Inflammatory macrophage treated with lipopolysaccharide for 1 hour (primary cell): ENCODE data around the gene UBE2Z.
A peak's percentile ranks its signal among the peaks of the same experiment; 100 is the strongest.
"Not testable (repeated sequence)": the region's sequence is repeated elsewhere in the genome, so short reads cannot be mapped to it uniquely, and the experiment has no call there.

ENCODE experiments used
- DNase-seq, 2 donors: peaks; one replicate each; pipeline ENCODE4 v3.0.0-alpha.2; 2020 to 2022

Gene UBE2Z

DNA sequence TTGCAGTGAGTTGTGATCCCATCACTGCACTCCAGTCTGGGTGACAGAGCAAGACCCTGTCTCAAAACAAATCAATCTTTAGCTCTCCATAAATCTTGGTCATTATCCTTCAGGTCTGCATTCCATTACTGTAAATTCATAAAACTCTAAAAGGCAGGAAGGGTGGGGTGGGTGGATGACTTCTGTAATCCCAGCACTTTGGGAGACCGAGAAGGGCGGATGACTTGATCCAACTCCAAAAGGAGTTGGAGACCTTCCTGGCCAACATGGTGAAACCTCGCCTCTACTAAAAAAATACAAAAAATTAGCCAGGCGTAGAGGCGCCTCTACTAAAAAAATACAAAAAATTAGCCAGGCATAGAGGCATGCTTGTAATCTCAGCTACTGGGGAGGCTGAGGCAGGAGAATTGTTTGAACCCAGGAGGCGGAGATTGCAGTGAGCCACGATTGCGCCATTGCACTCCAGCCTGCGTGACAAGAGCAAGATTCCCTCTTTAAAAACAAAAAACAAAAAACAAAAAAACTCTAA is 2.2 kb upstream of the UBE2Z start:
- DNase-seq: no peak

DNA sequence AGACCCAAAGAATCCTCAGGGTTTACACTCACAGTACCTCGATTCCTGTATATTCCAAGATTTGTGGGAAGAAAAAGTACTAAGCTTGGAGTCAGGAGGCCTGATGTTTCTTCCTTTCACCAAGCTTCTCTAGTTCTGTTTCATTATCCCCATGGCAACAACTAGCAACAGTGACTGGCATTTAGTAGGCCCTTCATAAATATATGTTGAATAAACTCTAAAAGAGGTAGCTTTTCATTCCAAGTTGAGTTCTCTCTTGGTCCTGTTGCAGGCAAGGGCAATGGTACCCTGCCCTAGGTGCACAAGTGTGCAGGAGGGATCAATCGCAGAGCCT is 527 bp upstream of the UBE2Z start:
- DNase-seq: peak; percentile 38 to 53

DNA sequence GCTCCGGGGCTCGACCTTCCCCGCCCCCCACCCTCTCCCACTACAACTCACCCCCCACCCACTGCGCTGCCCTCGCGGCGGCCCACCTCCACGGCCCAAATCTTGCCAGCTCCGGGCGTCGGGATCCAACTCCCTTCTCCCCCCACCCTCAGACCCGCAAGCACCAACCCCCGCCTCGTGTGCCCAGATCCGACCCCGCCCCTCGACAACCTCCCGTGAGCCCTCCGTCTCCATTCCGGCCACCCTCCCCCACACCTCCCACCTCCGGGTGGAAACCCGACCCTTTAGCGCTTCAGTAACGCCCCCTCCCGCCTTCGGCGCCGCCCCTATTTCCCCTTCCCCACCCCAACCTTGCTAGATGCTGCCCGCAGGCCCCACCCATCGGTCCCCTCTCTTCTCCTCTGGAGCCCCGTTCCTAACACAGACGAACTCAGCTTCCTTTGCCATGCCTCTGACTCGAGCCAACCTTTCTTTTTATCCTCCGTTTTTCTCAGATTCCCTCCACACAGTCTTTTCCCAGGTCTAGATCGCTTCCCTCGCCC is 717 bp downstream of the UBE2Z start:
- peak; percentile 67 to 69 for DNase-seq

DNA sequence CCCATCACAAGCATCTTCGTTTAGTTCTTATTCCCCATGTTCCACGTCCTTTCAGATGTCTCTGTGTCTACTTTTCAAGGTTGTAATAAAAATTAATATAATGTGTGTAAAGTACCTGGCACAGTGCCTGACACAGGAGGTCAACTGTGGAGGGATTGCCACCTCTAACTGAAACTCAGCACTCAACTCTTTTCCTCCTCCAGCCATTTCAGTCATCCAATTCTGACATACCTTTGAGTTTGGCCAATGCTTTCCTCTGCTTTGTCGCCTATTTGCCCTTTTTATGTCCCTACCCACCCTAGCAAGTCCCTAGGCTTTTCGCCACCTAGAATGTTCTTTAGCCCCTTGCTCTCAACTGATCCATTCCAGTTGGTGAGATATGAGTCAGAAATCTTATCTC is 1.6 kb downstream of the UBE2Z start:
- DNase-seq: no peak

DNA sequence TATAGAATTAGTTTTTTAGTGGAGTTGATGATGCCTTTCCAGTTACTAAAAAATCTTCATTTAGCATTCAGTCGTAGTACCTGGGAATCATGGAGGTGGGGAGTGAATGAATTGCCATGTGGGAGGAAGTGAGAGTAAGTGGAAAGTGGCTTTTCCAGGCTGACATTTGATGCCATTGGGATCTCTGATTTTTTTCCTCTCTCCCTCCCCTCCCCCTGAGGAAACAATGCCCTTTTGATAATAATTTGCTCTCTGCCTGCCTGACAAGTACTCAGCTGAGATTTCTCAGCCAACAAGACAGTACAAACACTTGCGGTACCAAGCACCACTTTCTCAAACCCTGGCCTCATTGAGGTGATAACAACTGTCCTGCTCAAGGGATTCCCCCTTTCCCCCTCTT is 2.2 kb downstream of the UBE2Z start:
- no peak for DNase-seq

DNA sequence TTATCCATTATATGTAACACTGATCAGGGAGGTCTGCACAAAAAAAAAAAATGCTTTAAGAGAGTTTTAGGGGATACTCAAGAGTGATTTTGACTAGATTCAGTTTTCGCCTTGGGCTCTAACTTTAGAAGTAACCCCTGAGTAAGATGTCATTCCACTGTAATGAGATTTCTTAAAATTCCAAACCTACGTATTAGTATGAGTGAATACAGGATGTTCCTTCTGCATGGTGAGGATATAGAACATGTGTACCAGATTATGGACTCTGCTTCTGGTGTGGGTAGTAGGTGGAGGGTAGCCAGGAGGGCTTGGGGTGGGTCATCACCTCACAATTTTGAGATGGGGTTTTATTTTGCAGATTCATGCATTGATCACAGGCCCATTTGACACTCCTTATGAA is 4.3 kb downstream of the UBE2Z start:
- no peak for DNase-seq

DNA sequence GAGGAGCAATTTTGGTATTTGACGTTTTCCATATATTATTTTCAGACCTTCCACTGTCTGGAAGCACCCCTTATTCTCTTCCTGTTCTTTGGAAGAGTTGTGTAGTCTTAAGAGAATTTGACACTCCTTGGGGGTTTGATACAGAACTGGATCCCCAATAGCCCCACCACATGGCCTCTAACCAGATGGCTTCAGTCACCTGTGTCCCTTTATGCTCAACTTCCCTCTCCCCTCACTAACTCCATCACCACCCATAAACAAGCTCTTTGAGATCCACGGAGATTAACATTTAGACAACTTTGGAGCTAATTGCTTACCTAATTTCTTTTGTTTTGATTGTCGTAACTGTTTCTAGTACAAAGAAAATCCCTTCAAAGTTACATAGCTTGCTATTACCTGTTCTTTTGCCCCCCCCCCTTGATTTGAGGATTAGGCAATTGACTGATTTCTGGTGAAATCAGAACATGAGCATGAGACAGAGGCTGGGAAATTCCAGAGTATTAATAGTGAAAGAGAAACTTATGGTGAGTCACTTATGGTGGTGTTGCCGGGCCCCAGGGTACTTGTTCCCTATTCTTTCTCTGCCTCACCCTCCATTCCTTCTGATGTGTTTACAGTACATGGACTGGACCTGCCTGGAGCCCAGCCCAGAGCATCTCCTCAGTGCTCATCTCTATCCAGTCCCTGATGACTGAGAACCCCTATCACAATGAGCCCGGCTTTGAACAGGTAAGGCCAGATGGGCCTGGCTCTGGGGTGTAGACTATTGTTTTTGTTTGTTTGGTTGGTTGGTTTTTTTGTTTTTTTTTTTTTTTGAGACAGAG is 7.5 kb downstream of the UBE2Z start:
- DNase-seq: peak; percentile 93 to 96

DNA sequence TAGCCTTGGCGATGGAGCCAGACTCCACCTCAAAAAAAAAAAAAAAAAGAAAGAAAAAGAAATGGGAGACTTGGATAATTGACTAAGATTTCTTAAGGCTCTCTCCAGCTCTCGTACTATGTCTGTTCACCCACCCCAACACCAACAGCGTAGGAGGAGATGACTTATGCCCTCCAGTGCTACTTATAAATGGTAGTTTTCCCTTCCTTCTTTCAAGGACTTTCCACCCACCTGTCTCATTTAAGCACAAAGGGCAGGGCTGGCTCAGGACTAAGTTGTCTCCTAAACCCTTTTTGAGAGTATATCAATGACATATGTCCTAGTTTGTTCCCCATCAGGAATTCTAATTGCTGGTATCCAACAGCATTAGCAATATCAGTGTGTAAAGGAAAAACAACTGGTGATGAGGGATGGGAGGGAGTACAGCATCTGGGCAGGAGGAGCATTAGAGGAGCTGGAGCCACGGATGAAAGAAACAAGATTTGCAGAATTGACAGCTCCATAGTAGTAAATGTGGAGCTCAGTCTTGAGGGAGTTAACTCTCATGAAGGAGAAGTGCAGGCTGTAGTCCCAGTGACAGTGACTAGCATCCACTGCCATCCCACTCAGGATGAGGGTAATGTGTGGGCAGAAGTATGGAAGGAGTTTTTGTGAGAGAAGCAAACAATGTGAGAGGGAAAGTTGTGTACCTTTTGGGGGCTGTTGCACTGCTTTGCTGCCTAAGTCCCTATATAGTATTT is 17.2 kb downstream of the UBE2Z start:
- DNase-seq: peak in 1 of 2 donors; percentile 56

DNA sequence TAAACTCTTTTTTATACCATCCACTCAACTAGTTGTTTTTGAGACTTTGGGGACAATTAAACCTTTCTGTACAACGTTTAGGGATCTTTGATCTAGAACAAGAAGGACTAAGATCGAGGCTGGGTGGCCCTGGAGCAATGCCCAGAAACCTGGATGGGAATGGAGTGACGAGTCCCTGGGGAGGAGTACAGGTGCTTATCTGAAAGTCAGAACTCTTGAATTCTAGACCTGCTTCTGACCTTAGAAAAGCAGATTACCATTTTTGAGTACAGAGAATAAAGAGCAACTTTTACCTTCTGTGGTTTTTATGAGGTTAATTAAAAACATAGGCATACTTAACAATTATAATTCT is 17.8 kb downstream of the UBE2Z start:
- DNase-seq: no peak

DNA sequence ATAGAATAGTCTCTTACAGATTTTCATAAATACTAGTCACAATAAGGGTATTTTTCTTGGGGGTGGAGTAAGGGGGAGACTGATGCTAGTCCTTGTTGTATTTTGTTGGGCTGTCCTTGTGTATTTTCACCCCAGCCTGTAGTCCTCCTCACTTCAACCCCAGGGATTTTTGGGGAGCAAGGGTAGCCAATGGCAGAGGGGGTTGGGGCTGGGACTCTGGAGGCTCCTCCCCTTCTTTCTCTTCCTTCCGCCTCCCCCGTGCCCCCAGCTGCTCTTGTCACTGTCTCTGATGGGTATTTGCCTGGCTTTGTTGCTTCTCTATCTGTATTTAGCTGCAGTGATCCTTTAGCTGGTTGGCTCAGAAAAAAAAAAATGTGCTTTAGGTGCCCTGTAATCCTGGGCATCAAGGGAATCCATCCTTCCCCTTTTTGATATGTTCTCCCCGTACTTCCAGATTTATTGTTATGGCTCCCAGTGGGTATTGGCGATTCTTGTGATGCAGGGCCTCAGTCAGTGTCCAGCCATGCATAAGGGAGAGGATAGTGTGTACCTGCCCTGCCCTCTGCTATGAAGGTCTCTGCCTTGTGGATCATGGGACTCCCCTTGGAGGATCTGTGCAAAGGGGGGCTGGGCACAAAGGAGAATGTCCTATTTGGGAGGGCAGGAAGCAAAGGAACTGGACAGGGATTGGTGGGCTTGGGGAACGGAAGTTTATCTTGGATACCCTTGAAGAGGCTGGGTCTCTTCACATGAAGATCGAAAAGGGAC is 20.0 kb downstream of the UBE2Z start:
- no peak for DNase-seq

DNA sequence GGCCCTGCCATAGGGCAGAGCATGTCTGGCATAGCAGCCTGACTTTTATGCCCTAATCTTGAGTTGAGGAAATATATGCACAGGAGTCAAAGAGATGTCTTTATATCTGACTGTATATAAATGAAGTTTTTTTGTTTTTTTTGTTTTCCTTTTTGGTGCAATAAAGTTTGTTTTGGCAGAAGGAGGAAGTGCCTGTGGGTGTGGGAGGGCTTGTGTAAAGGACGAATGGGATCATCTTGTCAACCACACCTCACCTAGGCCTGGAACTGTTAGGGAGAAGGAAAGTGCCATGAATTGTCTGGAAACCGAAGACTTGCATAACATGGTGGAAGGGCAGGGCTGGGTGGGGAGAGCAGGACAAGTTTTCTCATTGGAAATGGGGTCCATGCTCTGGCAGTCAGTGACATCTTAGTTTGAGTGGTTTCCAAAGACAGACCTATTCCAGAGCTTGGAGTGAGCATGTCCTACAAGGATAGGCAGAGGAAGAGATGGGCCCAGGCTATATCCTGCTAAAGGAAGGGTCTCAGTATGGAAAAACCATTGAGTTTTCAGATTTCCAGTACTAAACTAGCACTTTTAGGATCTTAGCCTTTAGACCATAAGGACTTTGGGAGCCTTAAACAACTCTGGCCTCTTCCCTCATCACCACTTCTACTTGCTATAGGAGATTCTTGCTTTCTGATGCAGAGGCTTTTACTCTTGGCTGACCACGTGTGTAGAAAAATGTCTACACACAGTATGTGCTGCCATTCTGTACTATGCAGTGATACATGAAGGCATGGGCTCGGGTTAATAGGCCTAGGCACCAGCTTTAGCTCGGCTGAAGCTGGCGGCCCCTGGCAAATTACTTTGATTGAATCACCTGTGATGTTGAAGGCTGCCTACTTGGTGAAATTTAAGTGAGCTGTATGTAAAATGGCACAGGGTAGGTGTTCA is 20.9 kb downstream of the UBE2Z start:
- peak; percentile 36 to 51 for DNase-seq

DNA sequence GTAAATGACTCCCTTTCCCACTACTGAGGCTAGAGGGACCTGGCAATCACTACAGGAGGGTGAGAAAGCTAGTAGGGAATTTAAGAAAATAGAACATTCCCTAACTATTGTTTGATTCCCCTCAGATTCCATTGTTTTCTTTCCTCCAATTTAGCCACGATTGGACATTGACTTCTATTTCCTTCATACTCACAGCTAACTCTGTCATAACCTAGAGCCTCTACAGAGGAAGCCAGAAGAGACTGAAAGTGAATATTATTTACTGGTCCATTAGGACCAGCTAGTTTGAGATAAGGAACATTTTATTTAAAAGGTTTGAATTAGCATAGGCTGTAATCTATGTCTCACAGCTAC is 21.6 kb downstream of the UBE2Z start:
- DNase-seq: no peak

DNA sequence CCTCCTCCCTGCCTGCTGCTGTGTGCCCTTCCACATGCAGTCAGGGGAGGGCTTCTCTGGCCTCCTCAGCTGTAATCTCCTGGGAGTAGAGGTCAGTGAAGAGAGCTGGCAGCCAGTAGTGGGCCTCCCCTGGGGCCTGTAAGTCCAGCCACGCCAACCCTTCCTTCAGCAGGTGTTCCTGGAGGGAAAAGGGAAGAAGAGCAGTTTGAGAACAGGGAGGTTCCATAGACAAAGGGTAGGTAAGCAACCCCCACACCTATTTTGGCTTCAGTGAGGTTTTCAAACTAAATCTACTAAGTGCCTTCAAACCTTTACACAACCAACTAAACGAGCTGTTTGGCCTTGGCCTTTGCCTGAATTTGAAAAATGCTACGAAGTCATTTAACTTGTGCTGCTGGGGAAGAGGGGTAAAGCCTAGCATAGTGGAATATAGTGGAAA is 22.2 kb downstream of the UBE2Z start:
- DNase-seq: no peak

DNA sequence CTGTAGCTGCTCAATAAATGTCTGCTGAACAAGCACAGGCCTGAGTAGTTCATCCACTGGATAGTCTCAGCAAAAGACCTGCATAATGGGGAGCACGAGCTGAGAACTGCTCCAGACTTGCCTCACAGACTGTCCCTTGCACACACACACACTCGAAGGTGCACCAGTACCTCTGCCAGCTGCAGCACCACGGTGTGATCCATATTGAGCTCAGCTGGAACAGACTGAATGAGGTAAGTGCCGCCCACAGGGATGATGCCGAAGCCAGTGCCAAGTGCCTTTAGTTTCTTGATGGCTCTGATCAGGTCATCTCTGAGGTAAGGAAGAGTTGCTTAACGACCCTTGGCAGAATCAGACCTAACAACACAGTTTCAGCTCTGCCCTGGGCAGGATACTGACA is 24.8 kb downstream of the UBE2Z start:
- no peak for DNase-seq

DNA sequence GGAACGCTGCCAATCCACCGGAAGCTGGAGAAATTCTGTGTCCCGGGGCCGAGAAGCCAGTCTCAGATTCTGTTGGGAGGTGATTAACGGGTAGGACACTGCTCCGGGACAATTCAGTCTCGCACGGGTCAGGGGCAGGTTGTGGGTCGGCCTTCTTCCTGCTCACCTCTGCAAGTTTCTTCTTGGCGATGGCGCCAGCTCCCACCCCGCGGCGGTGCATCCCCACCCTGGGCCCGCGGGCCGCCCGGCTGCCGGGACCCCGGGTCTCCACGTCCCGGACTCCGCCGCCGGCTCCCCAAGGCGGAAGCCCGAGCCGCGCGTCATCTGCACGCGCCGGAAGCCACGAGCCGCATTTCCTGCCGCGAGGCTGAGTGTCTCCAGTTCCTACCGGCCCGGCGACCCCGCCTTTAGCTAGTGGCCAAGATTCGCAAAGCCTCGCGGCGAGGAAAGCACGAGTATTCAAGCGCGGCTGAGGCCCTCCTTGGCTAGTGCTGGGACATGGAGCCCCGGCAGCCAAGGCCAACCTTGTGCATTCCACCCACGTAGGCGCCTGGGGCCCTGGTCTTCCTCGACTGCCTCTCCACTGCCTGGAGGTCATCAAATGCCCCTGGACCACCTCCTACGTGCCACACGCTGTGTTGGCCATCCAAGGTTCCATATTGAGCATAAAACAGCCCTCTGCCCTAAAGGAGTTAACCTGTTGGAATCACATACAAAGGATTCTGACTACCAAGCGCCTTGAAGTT is 36.5 kb downstream of the UBE2Z start, which contains the start of gene SNF8:
Gene SNF8 (minus strand): TSS at position 328 of the 746 bp plus-strand sequence. CDS start 108 bp downstream, at position 220.
- DNase-seq: peak; percentile 87 to 95

DNA sequence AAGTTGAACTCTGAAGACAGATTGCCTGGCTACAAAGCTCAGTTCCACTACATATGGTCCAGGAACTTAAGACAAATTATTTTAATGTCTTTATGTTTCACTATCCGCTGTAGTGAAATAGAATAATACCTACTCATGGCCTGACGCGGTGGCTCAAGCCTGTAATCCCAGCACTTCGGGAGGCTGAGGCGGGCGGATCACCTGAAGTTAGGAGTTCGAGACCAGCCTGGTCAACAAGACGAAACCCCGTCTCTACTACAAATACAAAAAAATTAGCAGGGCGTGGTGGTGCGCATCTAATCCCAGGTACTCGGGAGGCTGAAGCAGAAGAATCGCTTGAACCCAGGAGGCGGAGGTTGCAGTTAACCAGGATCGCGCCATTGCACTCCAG is 37.0 kb downstream of the UBE2Z start:
- DNase-seq: not testable (repeated sequence)

DNA sequence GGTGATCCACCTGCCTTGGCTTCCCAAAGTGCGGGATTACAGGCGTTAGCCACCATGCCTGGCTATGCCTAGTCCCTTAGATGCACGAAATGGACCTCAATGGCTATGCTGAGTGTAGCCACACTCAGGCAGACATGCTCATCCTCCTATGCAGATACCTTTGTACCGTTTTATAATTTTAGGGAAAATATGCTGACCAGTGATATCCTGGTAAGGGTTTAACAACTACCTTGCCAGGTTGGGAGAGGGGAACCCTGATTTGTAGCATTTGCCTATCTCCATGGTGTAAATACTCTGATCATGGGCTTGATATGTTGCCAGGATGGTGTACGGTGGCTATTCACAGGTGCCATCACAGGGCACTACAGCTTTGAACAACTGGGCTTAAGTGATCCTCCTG is 43.4 kb downstream of the UBE2Z start:
- no peak for DNase-seq

DNA sequence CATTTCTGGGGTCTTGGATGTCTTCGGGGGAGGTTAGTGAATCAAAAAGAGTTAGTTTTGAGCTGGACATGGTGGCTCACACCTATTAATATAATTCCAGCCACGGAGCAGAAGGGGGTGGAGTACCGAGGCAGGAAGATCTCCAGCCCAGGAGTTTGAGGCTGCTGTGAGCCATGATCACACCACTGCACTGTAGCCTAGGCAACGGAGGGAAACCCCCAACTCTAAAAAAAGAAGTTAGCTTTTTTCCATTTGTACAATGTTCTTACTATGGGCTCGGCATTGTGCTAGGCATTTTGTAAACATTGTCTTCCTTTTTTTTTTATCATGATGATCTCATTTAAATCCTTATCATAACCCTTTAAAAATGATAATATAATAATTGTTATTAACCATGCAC is 44.7 kb downstream of the UBE2Z start:
- DNase-seq: peak; percentile 35 to 67

DNA sequence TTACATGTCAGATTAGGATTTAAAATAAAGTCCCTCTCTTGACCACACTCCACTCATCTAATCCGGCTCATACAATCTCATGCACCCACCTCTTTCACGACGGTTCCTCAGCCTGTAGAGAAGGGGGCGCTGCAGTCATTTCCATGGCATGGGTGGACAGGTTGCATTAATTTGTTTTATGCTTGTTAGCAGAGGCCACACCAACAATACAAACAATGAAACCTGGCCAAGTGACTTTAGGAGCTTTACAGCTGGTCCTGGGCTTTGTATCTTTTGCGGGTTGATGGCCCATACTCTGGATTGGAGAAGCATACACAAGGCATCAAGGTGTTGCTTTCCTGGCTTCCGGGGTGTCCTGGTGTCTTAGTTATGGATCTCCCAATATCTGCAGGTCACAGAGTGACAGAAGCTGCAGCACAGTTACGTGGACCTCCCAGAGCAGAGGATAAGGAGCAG is 46.1 kb downstream of the UBE2Z start:
- DNase-seq: no peak

DNA sequence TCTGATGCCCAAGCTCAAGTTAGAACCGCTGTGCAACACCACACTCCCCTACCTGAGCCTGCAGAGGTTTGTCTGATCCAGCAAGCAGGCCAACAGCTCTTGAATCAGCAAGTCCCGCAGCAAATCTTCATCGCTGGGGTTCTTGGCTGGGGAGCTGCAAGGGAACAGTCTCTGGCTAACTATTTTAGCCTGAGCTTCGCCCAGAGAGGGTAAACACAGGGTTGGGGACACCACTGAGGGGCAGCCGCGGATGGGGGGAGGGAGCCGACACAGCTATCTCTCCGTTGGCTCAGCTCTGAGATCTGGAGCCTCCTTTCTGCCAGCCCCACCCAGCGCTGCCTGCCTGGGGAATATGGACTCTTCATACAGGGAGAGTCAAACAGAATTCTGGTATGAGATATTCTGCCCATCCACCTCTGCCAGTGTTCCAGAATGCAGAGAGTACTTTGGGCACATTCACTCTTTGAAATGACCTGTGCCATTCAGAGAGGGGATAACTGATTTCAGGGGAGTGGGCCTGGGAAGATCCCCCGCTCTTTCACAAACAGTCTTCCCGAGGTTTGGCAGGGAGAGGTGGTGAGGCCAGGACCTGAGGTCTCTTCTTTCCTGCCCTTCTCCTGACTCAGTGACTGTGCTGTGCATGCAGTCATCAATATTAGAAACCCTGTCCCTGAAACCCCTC is 52.8 kb downstream of the UBE2Z start:
- no peak for DNase-seq
